Lower leg skin (tissue), 3 donors: ENCODE results near the gene MAP4K2.

ENCODE experiments used
- CTCF ChIP-seq, 3 donors: fragments of 450-650 bp; IDR thresholded peaks; one replicate each; pipeline ENCODE4 v1.5.1; 2016; ENCODE audit warnings: antibody characterized with exemption in 3 of 3, mild to moderate bottlenecking in 3 of 3, moderate library complexity in 2 of 3
- POLR2A ChIP-seq, 2 donors: fragments of 450-650 bp; IDR thresholded peaks; one replicate each; pipeline ENCODE4 v1.6.1; 2016 to 2017; ENCODE audit warnings: antibody characterized with exemption in 2 of 2, mild to moderate bottlenecking in 1 of 2, moderate library complexity in 1 of 2

GRCh38 chr11:64752175-64752970 lies 50.6 kb downstream of the MAP4K2 start:
- TF ChIP-seq CTCF (IDR thresholded peaks at IDR 0.05) (no peak), POLR2A (IDR thresholded peaks at IDR 0.05) (no peak)
